WTC11 (cell line): ENCODE measurements around the gene CROCC. TPM values are rescaled to one million over a fixed set of nuclear protein-coding genes. Genes with fewer than 3 reads are reported as not detected.

Source experiments
- ATAC-seq: fragments of 200-7000 bp; cut with Tn5 transposase; 2 replicates; pipeline ENCODE4 v1.10.0; 2021; ENCODE audit warnings: mild to moderate bottlenecking, moderate library complexity
- CTCF ChIA-PET: fragments of 300-600 bp; sonication (Branson Sonifier 250); formaldehyde crosslinking; loops from one replicate; lab custom pipeline; 2021; ENCODE audit warnings: antibody characterized with exemption; lab: Charles Lee
- POLR2A ChIA-PET: fragments of 350-600 bp; sonication (Branson Sonifier 250); formaldehyde crosslinking; loops from one replicate; lab custom pipeline; 2021; ENCODE audit warnings: antibody characterized with exemption; lab: Charles Lee
- DNase-seq: peaks from one replicate; pipeline ENCODE4 v3.0.0; 2021; ENCODE audit warnings: low spot score
- H3K27ac Mint-ChIP-seq: 2 replicates; pipeline ENCODE4 v1.8.0; 2021; ENCODE audit warnings: mixed read lengths
- H3K27me3 Mint-ChIP-seq: 2 replicates; pipeline ENCODE4 v1.8.0; 2021; ENCODE audit warnings: low read depth, mild to moderate bottlenecking, moderate library complexity, mixed read lengths
- H3K36me3 Mint-ChIP-seq: 2 replicates; pipeline ENCODE4 v1.8.0; 2021; ENCODE audit warnings: mixed read lengths
- H3K4me1 Mint-ChIP-seq: 2 replicates; pipeline ENCODE4 v1.8.0; 2022; ENCODE audit warnings: mixed read lengths
- H3K4me3 Mint-ChIP-seq: 2 replicates; pipeline ENCODE4 v1.8.0; 2021; ENCODE audit warnings: mild to moderate bottlenecking, moderate library complexity, mixed read lengths
- H3K9me3 Mint-ChIP-seq: 2 replicates; pipeline ENCODE4 v1.8.0; 2021; ENCODE audit warnings: mixed read lengths
- ELF4 ChIP-seq: sonication (generic); formaldehyde crosslinking; IDR thresholded peaks from 2 replicates; pipeline ENCODE4 v1.8.1; 2022; ENCODE audit warnings: low read depth, mild to moderate bottlenecking, moderate library complexity, missing genetic modification reagents
- JAZF1 ChIP-seq: fragments of 250-450 bp; sonication (Bioruptor Pico); IDR thresholded peaks from 2 replicates; pipeline ENCODE4 v1.9.0; 2021; ENCODE audit warnings: moderate library complexity, mild to moderate bottlenecking, inconsistent platforms
- MXD4 ChIP-seq: fragments of 250-450 bp; sonication (Bioruptor Pico); IDR thresholded peaks from 2 replicates; pipeline ENCODE4 v1.8.0; 2021; ENCODE audit warnings: mild to moderate bottlenecking, moderate library complexity, borderline replicate concordance
- NR3C1 ChIP-seq: sonication (generic); formaldehyde crosslinking; conservative IDR thresholded peaks from 2 replicates; pipeline ENCODE4 v1.8.1; 2023; ENCODE audit warnings: low read depth, mild to moderate bottlenecking, missing genetic modification reagents
- PRRX2 ChIP-seq: fragments of 250-450 bp; sonication (Bioruptor Pico); IDR thresholded peaks from 2 replicates; pipeline ENCODE4 v1.8.0; 2021; ENCODE audit warnings: mild to moderate bottlenecking
- ZBTB21 ChIP-seq: sonication (generic); formaldehyde crosslinking; IDR thresholded peaks from 2 replicates; pipeline ENCODE4 v1.8.1; 2023; ENCODE audit warnings: mild to moderate bottlenecking, missing genetic modification reagents, borderline replicate concordance
- ZNF232 ChIP-seq: sonication (generic); formaldehyde crosslinking; IDR thresholded peaks from 2 replicates; pipeline ENCODE4 v1.8.0; 2022; ENCODE audit warnings: mild to moderate bottlenecking, missing genetic modification reagents
- ZNF416 ChIP-seq: fragments of 250-450 bp; sonication (Bioruptor Pico); IDR thresholded peaks from 2 replicates; pipeline ENCODE4 v1.9.0; 2021; ENCODE audit warnings: mild to moderate bottlenecking, inconsistent platforms
- total RNA-seq: library from RNA; stranded (reverse); gene quantifications from 3 replicates; pipeline ENCODE4 v1.2.3, GENCODE V29; 2021
- TF ChIP-seq, protein P1 (sequence below): fragments of 250-450 bp; sonication (Bioruptor Pico); IDR thresholded peaks from 2 replicates; pipeline ENCODE4 v1.9.0; 2021; ENCODE audit warnings: mild to moderate bottlenecking
- TF ChIP-seq, protein P2 (sequence below): sonication (generic); formaldehyde crosslinking; IDR thresholded peaks from 2 replicates; pipeline ENCODE4 v1.8.0; 2023; ENCODE audit warnings: missing genetic modification reagents, mild to moderate bottlenecking, borderline replicate concordance
- TF ChIP-seq, protein P3 (sequence below): sonication (generic); formaldehyde crosslinking; IDR thresholded peaks from 2 replicates; pipeline ENCODE4 v1.8.1; 2022; ENCODE audit warnings: mild to moderate bottlenecking, moderate library complexity, missing genetic modification reagents
- TF ChIP-seq, protein P4 (sequence below): fragments of 250-450 bp; sonication (Bioruptor Pico); IDR thresholded peaks from 2 replicates; pipeline ENCODE4 v1.8.0; 2021; ENCODE audit warnings: mild to moderate bottlenecking
- TF ChIP-seq, protein P5 (sequence below): sonication (generic); formaldehyde crosslinking; IDR thresholded peaks from 2 replicates; pipeline ENCODE4 v1.8.1; 2023; ENCODE audit warnings: mild to moderate bottlenecking, missing genetic modification reagents, moderate library complexity
- TF ChIP-seq, protein P6 (sequence below): fragments of 250-450 bp; sonication (Bioruptor Pico); IDR thresholded peaks from 2 replicates; pipeline ENCODE4 v1.9.0; 2021; ENCODE audit warnings: moderate library complexity, mild to moderate bottlenecking, inconsistent platforms, borderline replicate concordance
- TF ChIP-seq, protein P7 (sequence below): sonication (generic); formaldehyde crosslinking; IDR thresholded peaks from 2 replicates; pipeline ENCODE4 v1.8.1; 2023; ENCODE audit warnings: mild to moderate bottlenecking, missing genetic modification reagents, borderline replicate concordance
- TF ChIP-seq, protein P8 (sequence below): sonication (generic); formaldehyde crosslinking; IDR thresholded peaks from 2 replicates; pipeline ENCODE4 v1.8.0; 2023; ENCODE audit warnings: missing genetic modification reagents

The CROCC gene
- total RNA-seq, 1 experiment from 2014 or later: 75.6 TPM

DNA sequence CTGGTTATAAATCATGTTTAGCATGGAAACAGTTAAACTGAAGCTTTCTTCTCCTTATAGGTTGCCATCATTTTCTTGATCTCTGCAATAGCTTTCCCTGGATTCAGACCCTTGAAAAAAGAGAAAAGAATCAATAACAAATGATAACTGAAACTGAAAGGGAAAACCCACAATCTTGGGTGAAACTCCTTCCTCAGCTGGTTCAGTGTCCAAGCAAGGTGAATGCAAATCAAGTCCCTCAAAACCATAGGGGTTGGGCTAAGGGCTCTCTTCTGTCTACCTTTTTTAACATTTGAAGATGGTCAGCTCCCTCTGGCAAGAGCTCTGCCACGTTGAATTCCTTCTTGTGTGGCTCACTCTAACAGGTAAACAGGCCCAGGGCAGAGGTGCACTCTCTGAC lies 97.1 kb downstream of the CROCC start:
- ATAC-seq (no peak), DNase-seq (no peak)
- no peaks in the 10 kb centered on the region for H3K9me3 Mint-ChIP-seq
- POLR2A ChIA-PET: no interaction called here
- H3K27ac Mint-ChIP-seq: no peak overlapping the region
- H3K27me3 Mint-ChIP-seq: no peaks in the 10 kb centered on the region
- H3K4me1 Mint-ChIP-seq: peaks cover 27% of the 10 kb centered on the region
- CTCF ChIA-PET: interaction anchor here (1.1 to 3.9 kb wide), 3 partner anchors 19 to 67 kb away, joined by 3 to 23 read pairs (median 4); no protein-coding TSS in a partner anchor
- peaks cover 58% of the 10 kb centered on the region for H3K36me3 Mint-ChIP-seq
- TF ChIP-seq, protein P1, sequence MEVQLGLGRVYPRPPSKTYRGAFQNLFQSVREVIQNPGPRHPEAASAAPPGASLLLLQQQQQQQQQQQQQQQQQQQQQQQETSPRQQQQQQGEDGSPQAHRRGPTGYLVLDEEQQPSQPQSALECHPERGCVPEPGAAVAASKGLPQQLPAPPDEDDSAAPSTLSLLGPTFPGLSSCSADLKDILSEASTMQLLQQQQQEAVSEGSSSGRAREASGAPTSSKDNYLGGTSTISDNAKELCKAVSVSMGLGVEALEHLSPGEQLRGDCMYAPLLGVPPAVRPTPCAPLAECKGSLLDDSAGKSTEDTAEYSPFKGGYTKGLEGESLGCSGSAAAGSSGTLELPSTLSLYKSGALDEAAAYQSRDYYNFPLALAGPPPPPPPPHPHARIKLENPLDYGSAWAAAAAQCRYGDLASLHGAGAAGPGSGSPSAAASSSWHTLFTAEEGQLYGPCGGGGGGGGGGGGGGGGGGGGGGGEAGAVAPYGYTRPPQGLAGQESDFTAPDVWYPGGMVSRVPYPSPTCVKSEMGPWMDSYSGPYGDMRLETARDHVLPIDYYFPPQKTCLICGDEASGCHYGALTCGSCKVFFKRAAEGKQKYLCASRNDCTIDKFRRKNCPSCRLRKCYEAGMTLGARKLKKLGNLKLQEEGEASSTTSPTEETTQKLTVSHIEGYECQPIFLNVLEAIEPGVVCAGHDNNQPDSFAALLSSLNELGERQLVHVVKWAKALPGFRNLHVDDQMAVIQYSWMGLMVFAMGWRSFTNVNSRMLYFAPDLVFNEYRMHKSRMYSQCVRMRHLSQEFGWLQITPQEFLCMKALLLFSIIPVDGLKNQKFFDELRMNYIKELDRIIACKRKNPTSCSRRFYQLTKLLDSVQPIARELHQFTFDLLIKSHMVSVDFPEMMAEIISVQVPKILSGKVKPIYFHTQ: no peak
- no peak for TF ChIP-seq JAZF1 (CRISPR knock-in tag)
- TF ChIP-seq, protein P2, sequence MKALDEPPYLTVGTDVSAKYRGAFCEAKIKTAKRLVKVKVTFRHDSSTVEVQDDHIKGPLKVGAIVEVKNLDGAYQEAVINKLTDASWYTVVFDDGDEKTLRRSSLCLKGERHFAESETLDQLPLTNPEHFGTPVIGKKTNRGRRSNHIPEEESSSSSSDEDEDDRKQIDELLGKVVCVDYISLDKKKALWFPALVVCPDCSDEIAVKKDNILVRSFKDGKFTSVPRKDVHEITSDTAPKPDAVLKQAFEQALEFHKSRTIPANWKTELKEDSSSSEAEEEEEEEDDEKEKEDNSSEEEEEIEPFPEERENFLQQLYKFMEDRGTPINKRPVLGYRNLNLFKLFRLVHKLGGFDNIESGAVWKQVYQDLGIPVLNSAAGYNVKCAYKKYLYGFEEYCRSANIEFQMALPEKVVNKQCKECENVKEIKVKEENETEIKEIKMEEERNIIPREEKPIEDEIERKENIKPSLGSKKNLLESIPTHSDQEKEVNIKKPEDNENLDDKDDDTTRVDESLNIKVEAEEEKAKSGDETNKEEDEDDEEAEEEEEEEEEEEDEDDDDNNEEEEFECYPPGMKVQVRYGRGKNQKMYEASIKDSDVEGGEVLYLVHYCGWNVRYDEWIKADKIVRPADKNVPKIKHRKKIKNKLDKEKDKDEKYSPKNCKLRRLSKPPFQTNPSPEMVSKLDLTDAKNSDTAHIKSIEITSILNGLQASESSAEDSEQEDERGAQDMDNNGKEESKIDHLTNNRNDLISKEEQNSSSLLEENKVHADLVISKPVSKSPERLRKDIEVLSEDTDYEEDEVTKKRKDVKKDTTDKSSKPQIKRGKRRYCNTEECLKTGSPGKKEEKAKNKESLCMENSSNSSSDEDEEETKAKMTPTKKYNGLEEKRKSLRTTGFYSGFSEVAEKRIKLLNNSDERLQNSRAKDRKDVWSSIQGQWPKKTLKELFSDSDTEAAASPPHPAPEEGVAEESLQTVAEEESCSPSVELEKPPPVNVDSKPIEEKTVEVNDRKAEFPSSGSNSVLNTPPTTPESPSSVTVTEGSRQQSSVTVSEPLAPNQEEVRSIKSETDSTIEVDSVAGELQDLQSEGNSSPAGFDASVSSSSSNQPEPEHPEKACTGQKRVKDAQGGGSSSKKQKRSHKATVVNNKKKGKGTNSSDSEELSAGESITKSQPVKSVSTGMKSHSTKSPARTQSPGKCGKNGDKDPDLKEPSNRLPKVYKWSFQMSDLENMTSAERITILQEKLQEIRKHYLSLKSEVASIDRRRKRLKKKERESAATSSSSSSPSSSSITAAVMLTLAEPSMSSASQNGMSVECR (CRISPR knock-in tag): no peak
- TF ChIP-seq PRRX2: no peak
- TF ChIP-seq ELF4 (CRISPR knock-in tag): no peak
- no peak for TF ChIP-seq ZNF232 (CRISPR knock-in tag)
- TF ChIP-seq ZBTB21 (CRISPR knock-in tag): no peak
- TF ChIP-seq, protein P3, sequence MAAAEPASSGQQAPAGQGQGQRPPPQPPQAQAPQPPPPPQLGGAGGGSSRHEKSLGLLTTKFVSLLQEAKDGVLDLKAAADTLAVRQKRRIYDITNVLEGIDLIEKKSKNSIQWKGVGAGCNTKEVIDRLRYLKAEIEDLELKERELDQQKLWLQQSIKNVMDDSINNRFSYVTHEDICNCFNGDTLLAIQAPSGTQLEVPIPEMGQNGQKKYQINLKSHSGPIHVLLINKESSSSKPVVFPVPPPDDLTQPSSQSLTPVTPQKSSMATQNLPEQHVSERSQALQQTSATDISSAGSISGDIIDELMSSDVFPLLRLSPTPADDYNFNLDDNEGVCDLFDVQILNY (CRISPR knock-in tag): no peak
- TF ChIP-seq, protein P4, sequence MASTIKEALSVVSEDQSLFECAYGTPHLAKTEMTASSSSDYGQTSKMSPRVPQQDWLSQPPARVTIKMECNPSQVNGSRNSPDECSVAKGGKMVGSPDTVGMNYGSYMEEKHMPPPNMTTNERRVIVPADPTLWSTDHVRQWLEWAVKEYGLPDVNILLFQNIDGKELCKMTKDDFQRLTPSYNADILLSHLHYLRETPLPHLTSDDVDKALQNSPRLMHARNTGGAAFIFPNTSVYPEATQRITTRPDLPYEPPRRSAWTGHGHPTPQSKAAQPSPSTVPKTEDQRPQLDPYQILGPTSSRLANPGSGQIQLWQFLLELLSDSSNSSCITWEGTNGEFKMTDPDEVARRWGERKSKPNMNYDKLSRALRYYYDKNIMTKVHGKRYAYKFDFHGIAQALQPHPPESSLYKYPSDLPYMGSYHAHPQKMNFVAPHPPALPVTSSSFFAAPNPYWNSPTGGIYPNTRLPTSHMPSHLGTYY (CRISPR knock-in tag): no peak
- TF ChIP-seq, protein P5, sequence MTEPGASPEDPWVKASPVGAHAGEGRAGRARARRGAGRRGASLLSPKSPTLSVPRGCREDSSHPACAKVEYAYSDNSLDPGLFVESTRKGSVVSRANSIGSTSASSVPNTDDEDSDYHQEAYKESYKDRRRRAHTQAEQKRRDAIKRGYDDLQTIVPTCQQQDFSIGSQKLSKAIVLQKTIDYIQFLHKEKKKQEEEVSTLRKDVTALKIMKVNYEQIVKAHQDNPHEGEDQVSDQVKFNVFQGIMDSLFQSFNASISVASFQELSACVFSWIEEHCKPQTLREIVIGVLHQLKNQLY (CRISPR knock-in tag): no peak
- no peak for TF ChIP-seq MXD4 (CRISPR knock-in tag)
- TF ChIP-seq, protein P6, sequence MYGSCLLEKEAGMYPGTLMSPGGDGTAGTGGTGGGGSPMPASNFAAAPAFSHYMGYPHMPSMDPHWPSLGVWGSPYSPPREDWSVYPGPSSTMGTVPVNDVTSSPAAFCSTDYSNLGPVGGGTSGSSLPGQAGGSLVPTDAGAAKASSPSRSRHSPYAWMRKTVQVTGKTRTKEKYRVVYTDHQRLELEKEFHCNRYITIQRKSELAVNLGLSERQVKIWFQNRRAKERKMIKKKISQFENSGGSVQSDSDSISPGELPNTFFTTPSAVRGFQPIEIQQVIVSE (CRISPR knock-in tag): no peak
- TF ChIP-seq, protein P7, sequence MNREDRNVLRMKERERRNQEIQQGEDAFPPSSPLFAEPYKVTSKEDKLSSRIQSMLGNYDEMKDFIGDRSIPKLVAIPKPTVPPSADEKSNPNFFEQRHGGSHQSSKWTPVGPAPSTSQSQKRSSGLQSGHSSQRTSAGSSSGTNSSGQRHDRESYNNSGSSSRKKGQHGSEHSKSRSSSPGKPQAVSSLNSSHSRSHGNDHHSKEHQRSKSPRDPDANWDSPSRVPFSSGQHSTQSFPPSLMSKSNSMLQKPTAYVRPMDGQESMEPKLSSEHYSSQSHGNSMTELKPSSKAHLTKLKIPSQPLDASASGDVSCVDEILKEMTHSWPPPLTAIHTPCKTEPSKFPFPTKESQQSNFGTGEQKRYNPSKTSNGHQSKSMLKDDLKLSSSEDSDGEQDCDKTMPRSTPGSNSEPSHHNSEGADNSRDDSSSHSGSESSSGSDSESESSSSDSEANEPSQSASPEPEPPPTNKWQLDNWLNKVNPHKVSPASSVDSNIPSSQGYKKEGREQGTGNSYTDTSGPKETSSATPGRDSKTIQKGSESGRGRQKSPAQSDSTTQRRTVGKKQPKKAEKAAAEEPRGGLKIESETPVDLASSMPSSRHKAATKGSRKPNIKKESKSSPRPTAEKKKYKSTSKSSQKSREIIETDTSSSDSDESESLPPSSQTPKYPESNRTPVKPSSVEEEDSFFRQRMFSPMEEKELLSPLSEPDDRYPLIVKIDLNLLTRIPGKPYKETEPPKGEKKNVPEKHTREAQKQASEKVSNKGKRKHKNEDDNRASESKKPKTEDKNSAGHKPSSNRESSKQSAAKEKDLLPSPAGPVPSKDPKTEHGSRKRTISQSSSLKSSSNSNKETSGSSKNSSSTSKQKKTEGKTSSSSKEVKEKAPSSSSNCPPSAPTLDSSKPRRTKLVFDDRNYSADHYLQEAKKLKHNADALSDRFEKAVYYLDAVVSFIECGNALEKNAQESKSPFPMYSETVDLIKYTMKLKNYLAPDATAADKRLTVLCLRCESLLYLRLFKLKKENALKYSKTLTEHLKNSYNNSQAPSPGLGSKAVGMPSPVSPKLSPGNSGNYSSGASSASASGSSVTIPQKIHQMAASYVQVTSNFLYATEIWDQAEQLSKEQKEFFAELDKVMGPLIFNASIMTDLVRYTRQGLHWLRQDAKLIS (CRISPR knock-in tag): no peak
- TF ChIP-seq NR3C1 (CRISPR knock-in tag): no peak
- no peak for TF ChIP-seq ZNF416
- TF ChIP-seq, protein P8, sequence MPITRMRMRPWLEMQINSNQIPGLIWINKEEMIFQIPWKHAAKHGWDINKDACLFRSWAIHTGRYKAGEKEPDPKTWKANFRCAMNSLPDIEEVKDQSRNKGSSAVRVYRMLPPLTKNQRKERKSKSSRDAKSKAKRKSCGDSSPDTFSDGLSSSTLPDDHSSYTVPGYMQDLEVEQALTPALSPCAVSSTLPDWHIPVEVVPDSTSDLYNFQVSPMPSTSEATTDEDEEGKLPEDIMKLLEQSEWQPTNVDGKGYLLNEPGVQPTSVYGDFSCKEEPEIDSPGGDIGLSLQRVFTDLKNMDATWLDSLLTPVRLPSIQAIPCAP (CRISPR knock-in tag): no peak
- H3K4me3 Mint-ChIP-seq: no peak overlapping the region
